Measurements from ENCODE around the gene FKBP1B. TPM values are rescaled to one million over a fixed set of nuclear protein-coding genes. Genes with fewer than 3 reads are reported as not detected.
A peak's percentile ranks its signal among the peaks of the same experiment; 100 is the strongest.

The FKBP1B gene
- total RNA-seq, 1 experiment from 2014 or later = 59.7 TPM

DNA sequence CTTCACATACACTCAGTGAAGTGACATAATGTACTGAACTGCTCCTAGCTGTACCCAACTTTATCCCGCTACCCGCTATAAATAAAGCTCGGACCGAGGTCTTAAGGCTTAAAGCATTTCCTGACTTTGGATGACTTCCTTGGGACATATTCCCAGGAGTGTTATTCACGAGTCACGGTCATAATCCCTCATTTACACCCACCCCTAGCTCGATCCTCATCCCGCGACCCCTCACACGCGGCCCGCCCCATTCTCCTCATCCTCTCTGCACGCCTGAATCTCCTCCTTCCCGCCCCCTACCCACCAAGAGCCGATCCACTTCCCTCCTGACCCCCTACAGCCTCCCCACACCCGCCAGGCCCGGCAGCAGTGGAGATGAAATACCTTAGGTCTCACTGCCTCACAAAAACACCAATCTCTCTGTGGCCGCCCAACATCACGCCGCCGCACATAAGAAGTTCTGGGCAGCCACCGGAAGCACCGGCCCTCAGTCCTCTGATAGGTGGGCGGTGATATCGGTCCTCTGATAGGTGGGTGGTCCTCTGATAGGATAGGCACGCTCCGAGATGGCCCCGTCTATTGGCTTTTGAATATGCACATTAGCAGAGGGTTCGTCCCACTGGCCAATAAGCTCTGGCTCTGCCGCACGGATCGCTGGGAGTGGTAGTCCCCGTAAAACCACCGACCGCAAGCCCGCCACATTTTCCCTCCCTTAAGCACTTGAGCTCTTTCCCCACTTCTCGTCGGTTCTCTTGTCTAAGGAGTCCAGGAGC, 2.4 kb upstream of the FKBP1B start, which contains the start of gene WDCP:
WDCP (minus strand) TSS at position 462 of the 773 bp plus-strand sequence. CDS start 7,897 bp downstream, outside the sequence.
- peaks cover 15 to 22% of the 10 kb centered on the region in 2 experiments for H3K4me1 Mint-ChIP-seq
- Histone ChIP-seq H2BK15ac (ENCODE audit: low read depth, low read length) (no peak within 1 kb of the TSS), H3K27ac (ENCODE audit: insufficient read length, low read depth, low read length) (peak within 1 kb of the TSS; percentile 13), H3K23ac (ENCODE audit: insufficient read length, low read depth, low read length) (no peak within 1 kb of the TSS), H3T11ph (ENCODE audit: low read length) (no peak within 1 kb of the TSS), H2BK12ac (ENCODE audit: insufficient read length, low read depth, low read length) (no peak within 1 kb of the TSS), H3K4me2 (ENCODE audit: insufficient read depth, insufficient read length, low read length) (peak within 1 kb of the TSS; percentile 97), H2AFZ (ENCODE audit: low read length) (no peak within 1 kb of the TSS), H3K56ac (ENCODE audit: insufficient read length, low read depth, low read length) (no peak within 1 kb of the TSS), H2BK5ac (ENCODE audit: insufficient read length, low read length) (no peak within 1 kb of the TSS), H3K27me3 (ENCODE audit: insufficient read depth, low read length) (no peaks in the 10 kb centered on the region), H3K79me2 (ENCODE audit: insufficient read depth, low read length) (peaks cover 2% of the 10 kb centered on the region; the same call in 1 of the 2 replicates), H4K91ac (ENCODE audit: insufficient read length, low read depth, low read length) (no peak within 1 kb of the TSS), H3K14ac (ENCODE audit: insufficient read depth, low read length) (no peak within 1 kb of the TSS), H3K18ac (ENCODE audit: insufficient read length, low read depth, low read length) (no peak within 1 kb of the TSS), H2AK5ac (ENCODE audit: insufficient read length, low read length) (no peak within 1 kb of the TSS), H3K4me1 (ENCODE audit: insufficient read depth, low read length) (0 out of 2 replicates have a peak, but pooled peaks cover 1% of the 10 kb centered on the region), H2BK120ac (ENCODE audit: low read depth, low read length, poor library complexity, severe bottlenecking) (no peak within 1 kb of the TSS), H3K4ac (ENCODE audit: low read depth, low read length) (no peak within 1 kb of the TSS), H3K23me2 (ENCODE audit: insufficient read length, low read depth, low read length, poor library complexity, severe bottlenecking) (peaks cover 9% of the 10 kb centered on the region), H4K5ac (ENCODE audit: insufficient read length, low read depth, low read length) (no peak within 1 kb of the TSS), H4K20me1 (ENCODE audit: control insufficient read depth, insufficient read depth, insufficient read length) (peaks cover 5% of the 10 kb centered on the region), H2BK20ac (ENCODE audit: low read depth, low read length, poor library complexity, severe bottlenecking) (no peak within 1 kb of the TSS), H3K9ac (ENCODE audit: extremely low read depth, insufficient read length, low read length) (peak within 1 kb of the TSS; percentile 89), H4K8ac (replicated peaks; ENCODE audit: insufficient read length, low read depth, low read length) (no peak within 1 kb of the TSS), H3K79me1 (ENCODE audit: insufficient read depth, low read depth, low read length, poor library complexity, severe bottlenecking) (no peaks in the 10 kb centered on the region), H3K9me3 (ENCODE audit: control insufficient read depth, low read depth, low read length) (no peaks in the 10 kb centered on the region)
- no CpG with 5 or more reads among the region's 38 CpGs for whole genome bisulfite sequencing (ENCODE audit: extremely low coverage, insufficient read length, low lambda C conversion rate)
- H3K27me3 Mint-ChIP-seq (ENCODE audit: low read depth) = no peaks in the 10 kb centered on the region
- H3K36me3 Mint-ChIP-seq (ENCODE audit: insufficient read depth in 1 of 3, low read depth in 3 of 3) = peaks cover 0 to 7% (median 6%) of the 10 kb centered on the region in 3 experiments; a peak in 5 of 7 replicates
- H3K27ac Mint-ChIP-seq = peak within 1 kb of the TSS; percentile 78 to 97 (median 97); a peak in 6 of 7 replicates
- H3K9me3 Mint-ChIP-seq = no peaks in the 10 kb centered on the region
- peak; percentile 99 for DNase-seq
- peak within 1 kb of the TSS; percentile 97 to 99 for H3K4me3 Mint-ChIP-seq
- TF ChIP-seq CTCF (conservative IDR thresholded peaks at IDR 0.05) = no peak
